Aorta (tissue), 5 donors: ENCODE data around the gene COMMD2. TPM values are rescaled to one million over a fixed set of nuclear protein-coding genes. Genes with fewer than 3 reads are reported as not detected.

Experiments used
- ATAC-seq: fragments of 200-7000 bp; cut with Tn5 transposase; one replicate; pipeline ENCODE4 v1.9.1; 2022; ENCODE audit warnings: moderate library complexity; ENCODE audit not compliant: low FRiP score
- DNase-seq, 2 donors: peaks; one replicate each; pipeline ENCODE4 v3.0.0-alpha.2; 2020
- H3K27ac ChIP-seq, 2 donors: one replicate each; pipeline ENCODE4 v1.5.1; 2013; ENCODE audit warnings: low read length in 2 of 2, mild to moderate bottlenecking in 2 of 2, moderate library complexity in 2 of 2, control low read depth in 1 of 2, inconsistent platforms in 1 of 2, low read depth in 1 of 2
- H3K27me3 ChIP-seq, 2 donors: one replicate each; pipeline ENCODE4 v1.6.1; 2013; ENCODE audit warnings: control low read depth in 1 of 2, low read length in 1 of 2, mild to moderate bottlenecking in 1 of 2, moderate library complexity in 1 of 2; ENCODE audit not compliant: insufficient read depth in 2 of 2, control insufficient read depth in 1 of 2
- H3K36me3 ChIP-seq, 2 donors: one replicate each; pipeline ENCODE4 v1.6.1; 2013; ENCODE audit warnings: control low read depth in 1 of 2, low read length in 1 of 2, mild to moderate bottlenecking in 1 of 2; ENCODE audit not compliant: insufficient read depth in 2 of 2, control insufficient read depth in 1 of 2
- H3K4me1 ChIP-seq, 2 donors: one replicate each; pipeline ENCODE4 v1.6.1; 2013; ENCODE audit warnings: low read length in 2 of 2, control low read depth in 1 of 2, mild to moderate bottlenecking in 1 of 2, moderate library complexity in 1 of 2; ENCODE audit not compliant: insufficient read depth in 2 of 2, control insufficient read depth in 1 of 2
- H3K4me3 ChIP-seq, 2 donors: one replicate each; pipeline ENCODE4 v1.5.1; 2013; ENCODE audit warnings: low read length in 2 of 2, control low read depth in 1 of 2, mild to moderate bottlenecking in 1 of 2
- H3K9me3 ChIP-seq: one replicate; pipeline ENCODE4 v1.6.1; 2013; ENCODE audit warnings: mild to moderate bottlenecking, low read length; ENCODE audit not compliant: control insufficient read depth
- WGBS, 2 donors: extraction: QIAGEN DNeasy Blood & Tissue Kit; methylation state at CpG; one replicate each; pipeline ENCODE4 v1.1.7; 2013; 5-methylcytosine and 5-hydroxymethylcytosine counted together
- intact Hi-C, 2 donors: fragments of 100-400 bp; cut with DNase I; formaldehyde crosslinking; loops; one replicate each; pipeline versions ENCODE4 v1.14.2 to v1.15.0; 2022
- polyA plus RNA-seq, 2 donors: library from polyadenylated mRNA; stranded (reverse); fragments of 200-250 nt; gene quantifications; one replicate each; pipeline ENCODE4 v1.2.3, GENCODE V29; 2013
- total RNA-seq, 2 donors: library from RNA; stranded (reverse); fragmentation: NEBNext Ultra II Directional; extraction: Animal tissue kit (Norgen Biotek cat#: 25700); gene quantifications; one replicate each; pipeline ENCODE4 v1.2.1, GENCODE V29; 2021
- donor health status: healthy with polysubstance abuse.
- donor health status: Bipolar disorder and iron deficiency.
- donor health status: DM: no; HTN: no; CAD: no.
- donor health status: DM: no; HTN: no; CAD: no.
- donor health status: DM: yes; HTN: yes; CAD: no.

The COMMD2 gene
- total and polyA plus RNA-seq, 4 donors: 14.9 to 34.4 (median 27.2) TPM

DNA sequence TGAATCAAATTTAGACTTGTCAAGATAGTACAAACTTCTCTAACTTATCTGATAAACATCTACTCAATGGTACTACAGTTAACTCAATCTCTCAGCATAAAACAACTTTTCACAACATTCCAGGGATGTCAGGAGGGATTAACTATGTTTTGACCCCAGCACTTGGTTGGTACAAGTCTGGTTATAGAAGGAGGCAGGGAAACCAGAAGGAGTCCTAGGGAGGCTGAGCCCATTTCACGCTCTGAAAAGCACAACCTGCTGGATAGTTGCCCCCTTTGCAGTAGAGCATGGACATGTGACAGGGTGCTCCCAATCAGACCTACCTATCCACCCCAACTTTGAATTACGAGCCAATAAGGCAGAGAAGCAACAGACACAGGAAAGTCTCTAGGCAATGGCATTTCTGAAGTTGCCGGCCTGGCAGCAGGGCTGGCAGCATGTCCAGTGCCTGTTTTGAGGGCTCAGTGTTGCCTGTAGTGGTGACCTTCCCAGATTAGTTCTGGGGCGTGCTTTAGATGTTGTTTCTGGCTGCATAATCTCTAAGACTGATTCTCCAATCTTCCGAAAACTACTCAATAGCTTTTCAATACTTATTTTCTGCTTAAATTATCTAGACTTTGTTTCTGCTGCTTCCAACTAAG lies 31.9 kb upstream of the COMMD2 start:
- no peak for ATAC-seq
- intact Hi-C loops: no loop called here
- Histone ChIP-seq H3K9me3 (peaks cover 1% of the 10 kb centered on the region), H3K27me3 (no peaks in the 10 kb centered on the region), H3K36me3 (no peaks in the 10 kb centered on the region), H3K4me3 (no peak overlapping the region), H3K27ac (peak overlapping the region in 1 of 2 donors; percentile 74), H3K4me1 (peaks cover 0 to 6% of the 10 kb centered on the region in 2 donors)
- WGBS, 2 donors: 58 to 63% methylated on average over 5 of the region's 5 CpGs
- no peak for DNase-seq

DNA sequence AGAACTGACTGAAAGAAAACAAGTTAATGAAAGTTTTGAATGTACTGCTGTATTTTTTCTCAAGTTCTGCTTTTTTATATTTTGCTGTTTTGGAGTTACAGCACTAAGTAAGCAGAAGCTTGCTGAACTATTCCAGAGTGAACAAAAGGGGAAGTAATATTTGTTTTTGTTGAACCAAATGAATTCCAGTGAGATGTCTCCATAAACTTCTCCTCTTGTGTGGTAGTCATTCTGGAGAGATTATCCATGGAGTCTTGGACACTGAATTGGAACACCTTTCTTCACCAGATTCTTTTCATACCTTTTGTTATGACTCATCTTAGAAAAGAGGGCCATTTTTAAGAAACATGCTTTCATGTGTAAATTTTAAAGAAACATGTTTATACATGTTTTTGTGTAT lies 31.3 kb upstream of the COMMD2 start:
- H3K9me3 ChIP-seq: peaks cover 1% of the 10 kb centered on the region
- DNase-seq (no peak), ATAC-seq (no peak)
- no peak overlapping the region for H3K27ac ChIP-seq
- no peaks in the 10 kb centered on the region for H3K36me3 ChIP-seq
- H3K27me3 ChIP-seq: no peaks in the 10 kb centered on the region
- no peak overlapping the region for H3K4me3 ChIP-seq
- intact Hi-C loops: no loop called here
- H3K4me1 ChIP-seq: peaks cover 0 to 6% of the 10 kb centered on the region in 2 donors

- Histone ChIP-seq H3K27me3 (no peaks in the 10 kb centered on the region), H3K4me3 (no peak overlapping the region), H3K27ac (no peak overlapping the region), H3K36me3 (no peaks in the 10 kb centered on the region), H3K9me3 (peaks cover 1% of the 10 kb centered on the region), H3K4me1 (peaks cover 0 to 6% of the 10 kb centered on the region in 2 donors)
- 83 to 94% methylated on average over 3 of the region's 3 CpGs for WGBS, 2 donors
- intact Hi-C loops: no loop called here
- DNase-seq: no peak
- no peak for ATAC-seq
These were observed 29.5 kb upstream of the COMMD2 start for GRCh38 chr3:149781741-149782140.

- H3K4me3 ChIP-seq: no peak overlapping the region
- no peaks in the 10 kb centered on the region for H3K36me3 ChIP-seq
- intact Hi-C loops: no loop called here
- peaks cover 0 to 6% of the 10 kb centered on the region in 2 donors for H3K4me1 ChIP-seq
- ATAC-seq (no peak), DNase-seq (no peak)
- H3K27ac ChIP-seq: no peak overlapping the region
- H3K9me3 ChIP-seq: peaks cover 1% of the 10 kb centered on the region
- no peaks in the 10 kb centered on the region for H3K27me3 ChIP-seq
- WGBS, 2 donors: 86 to 87% methylated on average over 4 of the region's 4 CpGs
These were observed 28.9 kb upstream of the COMMD2 start for GRCh38 chr3:149781211-149781610.

DNA sequence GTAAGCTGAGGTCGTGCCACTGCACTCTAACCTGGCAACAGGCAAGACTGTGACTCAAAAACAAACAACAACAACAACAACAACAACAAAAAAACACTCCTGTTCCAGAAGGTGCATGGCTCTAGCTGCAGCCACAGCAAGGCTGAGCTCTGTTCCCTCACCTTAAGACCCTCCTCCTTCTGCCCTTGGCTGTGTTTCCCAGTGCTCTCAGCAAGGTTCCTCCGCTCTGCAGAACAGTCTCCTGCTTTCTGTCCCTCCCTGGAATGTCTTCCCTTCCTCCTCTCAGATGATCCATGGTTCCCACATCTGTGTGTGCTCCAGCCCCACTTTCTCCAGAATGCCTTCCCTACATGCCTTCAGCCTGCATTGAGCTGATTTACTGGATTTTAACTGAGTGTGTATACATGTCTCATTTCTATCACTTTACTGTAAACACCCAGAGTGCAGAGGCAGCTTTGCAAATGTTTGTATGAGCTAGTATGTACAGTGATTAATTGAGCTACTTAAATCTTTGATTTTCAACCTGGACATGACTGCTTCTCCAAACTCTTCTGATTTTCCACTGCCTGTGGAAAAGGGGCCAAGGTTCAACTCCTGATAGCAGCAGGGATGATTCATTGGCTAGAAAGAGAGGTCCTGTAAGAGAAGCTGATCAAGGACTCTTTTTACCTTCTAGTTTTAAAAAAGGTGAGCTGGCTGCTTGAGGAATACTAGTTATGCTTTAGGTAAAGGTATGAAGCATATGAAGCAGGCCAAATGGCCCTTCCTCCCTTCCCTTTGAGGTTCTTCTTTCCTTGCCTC lies 25.3 kb upstream of the COMMD2 start:
- Histone ChIP-seq H3K27ac (no peak overlapping the region), H3K27me3 (no peaks in the 10 kb centered on the region), H3K36me3 (no peaks in the 10 kb centered on the region), H3K4me1 (no peaks in the 10 kb centered on the region), H3K9me3 (no peaks in the 10 kb centered on the region), H3K4me3 (no peak overlapping the region)
- 72 to 83% methylated on average over 2 of the region's 2 CpGs for whole genome bisulfite sequencing, 2 donors
- intact Hi-C loops: no loop called here
- ATAC-seq (no peak), DNase-seq (no peak)

DNA sequence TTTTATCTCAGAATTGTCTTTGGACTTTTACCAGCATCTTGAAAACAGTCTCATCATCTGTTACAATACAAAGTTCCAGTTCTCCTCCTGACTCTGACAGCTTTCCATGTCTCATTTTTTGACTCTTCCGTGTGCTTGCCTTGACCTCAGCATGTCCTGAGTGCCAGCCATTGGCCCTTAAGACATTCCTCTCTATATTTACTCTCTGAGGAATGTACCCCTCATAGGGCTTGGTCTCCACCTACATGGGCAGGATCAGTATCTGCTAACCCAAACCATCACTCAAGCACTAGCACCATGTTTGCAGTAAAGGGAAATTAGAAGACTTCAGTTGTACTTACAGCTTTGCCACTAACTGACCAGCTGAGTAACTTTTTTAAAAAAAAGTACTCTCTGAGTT lies 23.9 kb upstream of the COMMD2 start:
- Histone ChIP-seq H3K27ac (no peak overlapping the region), H3K4me3 (no peak overlapping the region), H3K36me3 (no peaks in the 10 kb centered on the region), H3K9me3 (no peaks in the 10 kb centered on the region), H3K27me3 (no peaks in the 10 kb centered on the region), H3K4me1 (no peaks in the 10 kb centered on the region)
- 55 to 63% methylated on average over 1 of the region's 1 CpG for WGBS, 2 donors
- DNase-seq (no peak), ATAC-seq (no peak)
- intact Hi-C loops: no loop called here

GRCh38 chr3:149772861-149773260 lies 20.6 kb upstream of the COMMD2 start:
- Histone ChIP-seq H3K27me3 (no peaks in the 10 kb centered on the region), H3K4me3 (no peak overlapping the region), H3K27ac (no peak overlapping the region), H3K4me1 (no peaks in the 10 kb centered on the region), H3K9me3 (no peaks in the 10 kb centered on the region), H3K36me3 (no peaks in the 10 kb centered on the region)
- intact Hi-C loops: loop anchor here in 1 of 2 donors (5.0 kb wide), 1 partner anchor 281 kb away; no protein-coding TSS in a partner anchor
- no peak for ATAC-seq
- DNase-seq: no peak
- WGBS, 2 donors: 93 to 95% methylated on average over 2 of the region's 2 CpGs

GRCh38 chr3:149771652-149772271 lies 19.5 kb upstream of the COMMD2 start:
- 52 to 53% methylated on average over 8 of the region's 8 CpGs for WGBS, 2 donors
- Histone ChIP-seq H3K27ac (no peak overlapping the region), H3K4me3 (no peak overlapping the region), H3K9me3 (no peaks in the 10 kb centered on the region), H3K4me1 (no peaks in the 10 kb centered on the region), H3K36me3 (no peaks in the 10 kb centered on the region), H3K27me3 (no peaks in the 10 kb centered on the region)
- ATAC-seq (no peak), DNase-seq (peak in 1 of 2 donors; percentile 56)
- intact Hi-C loops: loop anchor here in 1 of 2 donors (5.0 kb wide), 1 partner anchor 279 kb away; no protein-coding TSS in a partner anchor
